Chondrocyte (in vitro differentiated cells): Measurements from ENCODE around the gene CCDC24. TPM values are rescaled to one million over a fixed set of nuclear protein-coding genes. Genes with fewer than 3 reads are reported as not detected.

ENCODE experiments used
- DNase-seq: peaks from one replicate; pipeline ENCODE4 v3.0.0; 2021; ENCODE audit warnings: mixed read lengths, low spot score
- H3K27ac Mint-ChIP-seq: one replicate; pipeline ENCODE4 v1.8.0; 2021; ENCODE audit warnings: mild to moderate bottlenecking, moderate library complexity, mixed read lengths; ENCODE audit not compliant: unreplicated experiment
- H3K27me3 Mint-ChIP-seq: 2 replicates; pipeline ENCODE4 v1.8.0; 2021; ENCODE audit warnings: low read depth, mixed read lengths
- H3K36me3 Mint-ChIP-seq: 2 replicates; pipeline ENCODE4 v1.8.0; 2021; ENCODE audit warnings: low read depth, mixed read lengths
- H3K4me1 Mint-ChIP-seq: 2 replicates; pipeline ENCODE4 v1.8.0; 2021; ENCODE audit warnings: low read depth, mild to moderate bottlenecking, mixed read lengths
- H3K4me3 Mint-ChIP-seq: one replicate; pipeline ENCODE4 v1.8.0; 2021; ENCODE audit warnings: mild to moderate bottlenecking, moderate library complexity, mixed read lengths; ENCODE audit not compliant: unreplicated experiment
- H3K9me3 Mint-ChIP-seq: 2 replicates; pipeline ENCODE4 v1.8.0; 2021; ENCODE audit warnings: low read depth, mixed read lengths
- CTCF ChIP-seq: fragments of 200-600 bp; sonication (generic); IDR thresholded peaks from 2 replicates; pipeline ENCODE4 v1.5.0; 2021; ENCODE audit warnings: antibody characterized with exemption, mild to moderate bottlenecking, moderate library complexity
- total RNA-seq: library from RNA; stranded (reverse); gene quantifications from 3 replicates; pipeline ENCODE4 v1.2.1, GENCODE V29; 2021

The CCDC24 gene
- total RNA-seq, 1 donor from 2014 or later, result 6.3 TPM

GRCh38 chr1:43958351-43959255 lies 32.8 kb upstream of the CCDC24 start:
- no peak for DNase-seq
- Mint-ChIP-seq H3K4me3 (no peak overlapping the region), H3K4me1 (no peaks in the 10 kb centered on the region), H3K27me3 (no peaks in the 10 kb centered on the region), H3K27ac (no peak overlapping the region), H3K36me3 (peaks cover 28% of the 10 kb centered on the region), H3K9me3 (no peaks in the 10 kb centered on the region)
- TF ChIP-seq CTCF, result no peak

- H3K4me1 Mint-ChIP-seq, result no peaks in the 10 kb centered on the region
- H3K9me3 Mint-ChIP-seq, result no peaks in the 10 kb centered on the region
- H3K4me3 Mint-ChIP-seq, result no peak overlapping the region
- H3K27me3 Mint-ChIP-seq, result no peaks in the 10 kb centered on the region
- DNase-seq, result no peak
- no peak overlapping the region for H3K27ac Mint-ChIP-seq
- H3K36me3 Mint-ChIP-seq, result peaks cover 28% of the 10 kb centered on the region
- TF ChIP-seq CTCF, result no peak
Measured at GRCh38 chr1:43960798-43961197, 30.6 kb upstream of the CCDC24 start.

- Mint-ChIP-seq H3K9me3 (no peaks in the 10 kb centered on the region), H3K27ac (no peak overlapping the region), H3K4me1 (no peaks in the 10 kb centered on the region), H3K27me3 (no peaks in the 10 kb centered on the region), H3K36me3 (peaks cover 29% of the 10 kb centered on the region), H3K4me3 (no peak overlapping the region)
- DNase-seq, result no peak
- TF ChIP-seq CTCF, result no peak
Measured at GRCh38 chr1:43961692-43962091, 29.7 kb upstream of the CCDC24 start.

GRCh38 chr1:43962324-43962723 lies 29.1 kb upstream of the CCDC24 start:
- Mint-ChIP-seq H3K9me3 (no peaks in the 10 kb centered on the region), H3K4me3 (no peak overlapping the region), H3K27me3 (no peaks in the 10 kb centered on the region), H3K36me3 (peaks cover 27% of the 10 kb centered on the region), H3K4me1 (no peaks in the 10 kb centered on the region), H3K27ac (no peak overlapping the region)
- TF ChIP-seq CTCF, result no peak
- DNase-seq, result no peak

- Mint-ChIP-seq H3K36me3 (peaks cover 27% of the 10 kb centered on the region), H3K9me3 (peaks cover 2% of the 10 kb centered on the region), H3K4me1 (no peaks in the 10 kb centered on the region), H3K4me3 (no peak overlapping the region), H3K27me3 (no peaks in the 10 kb centered on the region), H3K27ac (no peak overlapping the region)
- no peak for DNase-seq
- no peak for TF ChIP-seq CTCF
Measured at GRCh38 chr1:43963006-43963405, 28.4 kb upstream of the CCDC24 start.
